HK-2 (cell line): Measurements from ENCODE around the gene KRTAP2-3.
"Not testable (repeated sequence)": the region's sequence is repeated elsewhere in the genome, so short reads cannot be mapped to it uniquely, and the experiment has no call there.

Experiments
- DNase-seq: peaks from one replicate; pipeline ENCODE4 v3.0.0-alpha.2; 2018; ENCODE audit not compliant: unreplicated experiment

The KRTAP2-3 gene

GRCh38 chr17:41067281-41067680, 7.4 kb upstream of the KRTAP2-3 start:
- no peak for DNase-seq

- peak; percentile 69 for DNase-seq
Observed at GRCh38 chr17:41065829-41066624, 6.1 kb upstream of the KRTAP2-3 start, which contains the start of gene KRTAP2-4. KRTAP2-4 (minus strand) TSS chr17:41065879; CDS start chr17:41065845, 34 bp downstream.

- not testable (repeated sequence) for DNase-seq
Observed at GRCh38 chr17:41065016-41065689, 5.2 kb upstream of the KRTAP2-3 start.

GRCh38 chr17:41064301-41064700, 4.4 kb upstream of the KRTAP2-3 start:
- DNase-seq = no peak

- no peak for DNase-seq
Observed at GRCh38 chr17:41063449-41063848, 3.5 kb upstream of the KRTAP2-3 start.

- no peak for DNase-seq
Observed at GRCh38 chr17:41061964-41062363, 2.0 kb upstream of the KRTAP2-3 start.

GRCh38 chr17:41059276-41060051, 450 bp downstream of the KRTAP2-3 start:
- DNase-seq = not testable (repeated sequence)

GRCh38 chr17:41058741-41059140, 1.2 kb downstream of the KRTAP2-3 start:
- DNase-seq = no peak

- no peak for DNase-seq
Observed at GRCh38 chr17:41057547-41057946, 2.4 kb downstream of the KRTAP2-3 start.

- DNase-seq = not testable (repeated sequence)
Observed at GRCh38 chr17:41055130-41055529, 4.8 kb downstream of the KRTAP2-3 start, which contains the start of gene KRTAP2-2. KRTAP2-2 (minus strand) TSS chr17:41055230; CDS start chr17:41055211, 19 bp downstream.

- not testable (repeated sequence) for DNase-seq
Observed at GRCh38 chr17:41054556-41054955, 5.4 kb downstream of the KRTAP2-3 start.

- DNase-seq = no peak
Observed at GRCh38 chr17:41054025-41054424, 5.9 kb downstream of the KRTAP2-3 start.

- no peak for DNase-seq
Observed at GRCh38 chr17:41052566-41052965, 7.3 kb downstream of the KRTAP2-3 start.

- no peak for DNase-seq
Observed at GRCh38 chr17:41049110-41049509, 10.8 kb downstream of the KRTAP2-3 start.

GRCh38 chr17:41048441-41048840, 11.5 kb downstream of the KRTAP2-3 start:
- DNase-seq = no peak

- DNase-seq = not testable (repeated sequence)
Observed at GRCh38 chr17:41046735-41047465, 13.0 kb downstream of the KRTAP2-3 start, which contains the start of gene KRTAP2-1. KRTAP2-1 (minus strand) TSS chr17:41047316; CDS start chr17:41047267, 49 bp downstream.

- no peak for DNase-seq
Observed at GRCh38 chr17:41042953-41043352, 17.0 kb downstream of the KRTAP2-3 start.

GRCh38 chr17:41040783-41041571, 18.9 kb downstream of the KRTAP2-3 start, which contains the start of gene KRTAP1-1:
KRTAP1-1 (minus strand) TSS chr17:41041450; CDS start chr17:41041397, 53 bp downstream.
- DNase-seq = not testable (repeated sequence)

- DNase-seq = no peak
Observed at GRCh38 chr17:41037853-41038350, 22.0 kb downstream of the KRTAP2-3 start.

GRCh38 chr17:41034346-41034935, 25.5 kb downstream of the KRTAP2-3 start, which contains the start of gene KRTAP1-3:
KRTAP1-3 (minus strand) TSS chr17:41034874; CDS start chr17:41034821, 53 bp downstream.
- not testable (repeated sequence) for DNase-seq
